Fibroblast of skin of abdomen (primary cell): ENCODE data around the gene RASGRP4.
"Not testable (repeated sequence)": the region's sequence is repeated elsewhere in the genome, so short reads cannot be mapped to it uniquely, and the experiment has no call there.

Source experiments
- DNase-seq: peaks from one replicate; pipeline ENCODE4 v3.0.0-alpha.2; 2013

Gene RASGRP4

GRCh38 chr19:38370299-38370698 is 55.7 kb downstream of the RASGRP4 start:
- DNase-seq = no peak

- no peak for DNase-seq
These were observed 56.4 kb downstream of the RASGRP4 start for GRCh38 chr19:38369584-38369983.

DNA sequence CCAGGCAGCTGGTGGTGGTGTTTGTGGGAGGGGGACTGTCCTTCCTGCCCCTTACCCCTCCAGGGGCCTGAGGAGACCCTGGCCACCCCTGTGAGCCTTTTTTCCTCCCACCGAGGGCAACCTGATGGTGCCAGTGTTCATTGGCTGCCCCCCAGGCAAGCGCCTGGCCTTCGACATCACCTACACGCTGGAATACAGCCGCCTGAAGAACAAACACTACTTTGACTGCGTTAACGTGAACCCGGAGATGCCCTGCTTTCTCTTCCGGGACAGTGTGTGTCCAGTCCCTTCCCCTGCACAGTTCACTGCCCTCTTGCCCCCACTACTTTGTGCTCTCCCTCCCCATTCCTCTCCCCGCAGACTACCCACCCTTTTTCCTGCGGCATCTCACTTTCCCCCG is 59.0 kb downstream of the RASGRP4 start:
- DNase-seq = no peak

- not testable (repeated sequence) for DNase-seq
These were observed 62.9 kb downstream of the RASGRP4 start for GRCh38 chr19:38362946-38363688.

DNA sequence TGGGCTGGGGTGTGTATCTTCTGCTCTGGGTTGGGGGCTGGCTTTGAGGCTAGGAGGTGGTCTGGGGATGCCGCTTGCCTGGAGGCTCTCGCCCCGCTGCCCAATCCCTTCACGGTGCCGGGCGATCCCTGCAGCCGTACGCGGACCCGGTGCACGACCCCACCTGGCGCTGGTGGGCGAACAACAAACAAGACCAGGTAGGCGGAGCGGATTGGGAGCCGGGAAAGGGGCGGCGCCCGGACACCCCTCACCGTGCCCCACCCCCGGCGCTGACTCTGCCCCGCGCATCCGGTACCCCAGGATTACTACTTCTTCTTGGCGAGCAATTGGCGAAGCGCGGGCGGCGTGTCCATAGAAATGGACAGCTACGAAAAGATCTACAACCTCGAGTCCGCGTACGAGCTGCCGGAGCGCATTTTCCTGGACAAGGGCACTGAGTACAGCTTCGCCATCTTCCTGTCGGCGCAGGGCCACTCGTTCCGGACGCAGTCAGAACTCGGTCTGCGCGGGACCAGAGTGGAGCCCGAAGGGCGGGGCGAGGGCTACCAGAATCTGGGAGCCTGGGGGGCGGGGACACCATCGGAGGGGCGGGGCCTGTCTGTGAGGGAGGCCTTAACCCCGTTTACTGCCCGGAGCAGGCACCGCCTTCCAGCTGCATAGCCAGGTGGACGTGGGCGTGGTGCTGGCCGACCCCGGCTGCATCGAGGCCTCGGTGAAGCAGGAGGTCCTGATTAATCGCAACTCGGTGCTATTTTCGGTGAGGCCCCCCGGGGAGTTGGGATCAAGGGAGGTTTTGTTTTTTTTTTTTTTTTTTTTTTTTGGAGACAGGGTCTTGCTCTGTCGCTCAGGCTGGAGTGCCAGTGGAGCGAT is 63.7 kb downstream of the RASGRP4 start:
- peak; percentile 37 for DNase-seq

DNA sequence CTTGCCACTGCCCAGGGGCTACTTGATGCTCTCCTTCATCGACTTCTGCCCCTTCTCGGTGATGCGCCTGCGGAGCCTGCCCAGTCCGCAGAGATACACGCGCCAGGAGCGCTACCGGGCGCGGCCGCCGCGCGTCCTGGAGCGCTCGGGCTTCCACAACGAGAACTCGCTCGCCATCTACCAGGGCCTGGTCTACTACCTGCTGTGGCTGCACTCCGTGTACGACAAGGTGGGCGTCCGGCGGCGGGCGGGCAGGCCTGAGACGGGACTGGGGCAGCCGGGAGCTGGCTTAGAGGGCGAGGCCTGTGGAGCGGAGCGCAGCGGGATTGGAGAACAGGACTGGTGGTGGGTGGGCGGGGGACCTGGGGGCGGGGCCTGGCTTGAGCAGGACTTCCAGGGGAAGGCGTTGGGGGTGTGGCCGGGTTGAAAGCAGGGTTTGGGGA is 64.4 kb downstream of the RASGRP4 start:
- peak; percentile 56 for DNase-seq

GRCh38 chr19:38360839-38361631 is 65.0 kb downstream of the RASGRP4 start:
- no peak for DNase-seq

DNA sequence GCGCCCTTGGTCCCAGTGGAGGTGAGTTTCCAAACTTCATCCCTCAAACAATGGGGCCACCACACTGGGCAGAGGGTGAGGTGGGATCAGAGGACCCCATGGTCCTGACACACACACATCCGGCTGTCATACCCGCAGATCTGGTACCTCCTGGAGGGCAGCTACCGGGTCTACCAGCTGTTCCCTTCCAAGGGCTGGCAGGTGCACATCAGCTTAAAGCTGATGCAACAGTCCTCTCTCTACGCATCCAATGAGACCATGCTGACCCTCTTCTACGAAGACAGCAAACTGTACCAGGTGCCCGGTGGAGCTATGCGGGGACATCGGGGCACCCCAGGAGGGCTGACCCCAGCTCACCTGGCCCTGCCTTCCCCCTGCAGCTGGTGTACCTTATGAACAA is 65.7 kb downstream of the RASGRP4 start:
- no peak for DNase-seq

- DNase-seq = no peak
These were observed 66.6 kb downstream of the RASGRP4 start for GRCh38 chr19:38359242-38360021.
